Rectal smooth muscle tissue (tissue), 1 donor: Measurements from ENCODE around the gene GAS7.

Experiments
- H3K27ac ChIP-seq: one replicate; pipeline ENCODE4 v1.7.0; 2013; ENCODE audit warnings: low read depth, low read length, inconsistent platforms
- H3K27me3 ChIP-seq: one replicate; pipeline ENCODE4 v1.7.0; 2013; ENCODE audit warnings: low read length; ENCODE audit not compliant: control insufficient read depth, insufficient read depth
- H3K36me3 ChIP-seq: one replicate; pipeline ENCODE4 v1.7.0; 2013; ENCODE audit warnings: low read length; ENCODE audit not compliant: control insufficient read depth, insufficient read depth
- H3K4me1 ChIP-seq: one replicate; pipeline ENCODE4 v1.7.0; 2013; ENCODE audit warnings: low read length; ENCODE audit not compliant: control insufficient read depth, insufficient read depth
- H3K4me3 ChIP-seq: one replicate; pipeline ENCODE4 v1.7.0; 2013; ENCODE audit warnings: low read length
- H3K9ac ChIP-seq: one replicate; pipeline ENCODE4 v1.7.0; 2013; ENCODE audit warnings: low read length

The GAS7 gene

DNA sequence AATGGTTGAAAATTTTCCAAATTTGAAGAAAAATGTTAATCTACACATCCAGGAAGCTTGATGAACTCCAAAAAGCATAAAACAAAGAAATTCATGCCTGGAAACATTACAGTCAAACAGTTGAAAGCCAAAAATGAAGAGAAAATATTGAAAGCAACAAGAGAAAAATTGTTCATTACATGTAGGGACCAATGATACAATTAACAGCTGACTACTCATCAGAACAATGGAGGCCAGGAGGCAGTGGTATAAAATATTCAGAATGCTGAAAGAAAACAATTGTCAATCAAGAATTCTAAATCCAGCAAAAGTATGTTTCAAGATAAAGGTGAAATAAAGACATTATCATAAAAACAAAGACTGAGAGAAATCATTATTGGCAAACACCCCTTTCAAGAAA is 315.0 kb downstream of the GAS7 start:
- H3K27me3 ChIP-seq, result no peaks in the 10 kb centered on the region
- no peak overlapping the region for H3K9ac ChIP-seq
- no peaks in the 10 kb centered on the region for H3K4me1 ChIP-seq
- no peaks in the 10 kb centered on the region for H3K36me3 ChIP-seq
- no peak overlapping the region for H3K27ac ChIP-seq
- no peak overlapping the region for H3K4me3 ChIP-seq

GRCh38 chr17:9880582-9880999 is 317.8 kb downstream of the GAS7 start:
- H3K4me1 ChIP-seq, result no peaks in the 10 kb centered on the region
- H3K36me3 ChIP-seq, result no peaks in the 10 kb centered on the region
- no peak overlapping the region for H3K27ac ChIP-seq
- no peaks in the 10 kb centered on the region for H3K27me3 ChIP-seq
- no peak overlapping the region for H3K4me3 ChIP-seq
- no peak overlapping the region for H3K9ac ChIP-seq

- Histone ChIP-seq H3K4me1 (peaks cover 2% of the 10 kb centered on the region), H3K27ac (no peak overlapping the region), H3K27me3 (no peaks in the 10 kb centered on the region), H3K36me3 (no peaks in the 10 kb centered on the region), H3K4me3 (no peak overlapping the region), H3K9ac (no peak overlapping the region)
These were observed 319.4 kb downstream of the GAS7 start for GRCh38 chr17:9878786-9879525.

- Histone ChIP-seq H3K27ac (no peak overlapping the region), H3K36me3 (no peaks in the 10 kb centered on the region), H3K9ac (no peak overlapping the region), H3K27me3 (no peaks in the 10 kb centered on the region), H3K4me3 (no peak overlapping the region), H3K4me1 (peaks cover 2% of the 10 kb centered on the region)
These were observed 320.1 kb downstream of the GAS7 start for GRCh38 chr17:9878356-9878755.

- Histone ChIP-seq H3K9ac (no peak overlapping the region), H3K4me1 (peaks cover 2% of the 10 kb centered on the region), H3K4me3 (no peak overlapping the region), H3K27me3 (no peaks in the 10 kb centered on the region), H3K36me3 (no peaks in the 10 kb centered on the region), H3K27ac (no peak overlapping the region)
These were observed 323.0 kb downstream of the GAS7 start for GRCh38 chr17:9875441-9875840.

DNA sequence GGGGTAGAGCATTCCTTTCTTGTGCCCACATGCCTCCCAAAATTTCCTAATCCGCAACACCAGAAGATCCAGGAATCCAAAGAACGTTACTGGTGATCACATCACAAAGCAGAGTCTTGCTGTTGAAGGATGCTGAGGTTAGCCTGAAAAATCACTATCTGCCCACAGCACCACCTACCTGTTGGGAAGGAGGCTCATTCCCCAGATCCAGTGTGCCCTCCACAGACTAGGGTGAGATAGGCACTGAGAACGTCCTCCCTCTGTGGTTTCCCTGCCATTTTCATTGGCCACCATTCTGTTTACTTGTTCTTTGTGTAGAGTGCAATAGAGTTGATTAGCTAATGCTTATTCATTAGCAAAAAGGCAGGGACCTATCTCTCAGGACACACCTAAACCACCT is 323.7 kb downstream of the GAS7 start:
- Histone ChIP-seq H3K4me3 (no peak overlapping the region), H3K4me1 (peaks cover 2% of the 10 kb centered on the region), H3K27ac (no peak overlapping the region), H3K9ac (no peak overlapping the region), H3K36me3 (no peaks in the 10 kb centered on the region), H3K27me3 (no peaks in the 10 kb centered on the region)

DNA sequence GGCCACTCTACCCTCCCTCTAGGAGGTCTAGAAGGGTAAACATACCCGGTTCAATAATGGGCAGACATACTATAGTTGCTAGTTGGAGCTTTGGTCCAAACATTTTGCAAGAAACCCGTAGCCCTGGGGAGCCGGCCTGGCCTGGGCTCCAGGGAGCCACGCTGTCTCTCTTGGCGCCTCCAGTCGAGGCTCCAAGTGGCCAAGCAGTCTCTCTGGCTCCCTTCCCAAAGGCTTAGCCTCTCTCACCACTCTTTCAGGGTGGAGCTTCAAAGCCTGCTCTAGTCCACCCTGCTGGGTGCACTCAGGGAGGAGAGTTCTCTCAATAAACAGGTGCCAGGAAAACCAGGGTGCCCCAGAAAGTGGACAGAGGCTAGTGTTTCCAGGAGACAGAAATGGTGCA is 325.6 kb downstream of the GAS7 start:
- no peaks in the 10 kb centered on the region for H3K27me3 ChIP-seq
- H3K4me1 ChIP-seq, result peaks cover 2% of the 10 kb centered on the region
- no peaks in the 10 kb centered on the region for H3K36me3 ChIP-seq
- no peak overlapping the region for H3K9ac ChIP-seq
- H3K4me3 ChIP-seq, result no peak overlapping the region
- no peak overlapping the region for H3K27ac ChIP-seq

- no peak overlapping the region for H3K27ac ChIP-seq
- no peaks in the 10 kb centered on the region for H3K36me3 ChIP-seq
These were observed 329.9 kb downstream of the GAS7 start for GRCh38 chr17:9868552-9868951.

DNA sequence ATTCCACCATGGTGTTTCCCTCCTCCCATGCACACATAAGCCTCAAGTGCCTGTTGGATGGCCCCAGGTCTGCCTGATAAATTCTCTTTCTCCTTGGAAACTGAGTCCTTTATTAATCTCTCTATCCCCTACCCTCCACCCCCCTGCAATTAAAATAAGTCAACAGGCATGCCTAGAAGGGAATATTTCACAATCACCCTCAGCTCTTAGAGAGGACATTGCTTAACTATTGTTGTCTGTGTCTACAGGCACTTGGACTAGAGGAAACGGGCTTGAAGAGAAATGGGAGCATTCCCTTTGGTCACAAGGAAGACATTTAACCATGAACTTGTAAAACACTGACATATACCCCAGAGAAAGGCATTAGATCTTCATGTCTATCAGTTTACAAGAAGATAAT is 332.8 kb downstream of the GAS7 start:
- Histone ChIP-seq H3K9ac (no peak overlapping the region), H3K27me3 (no peaks in the 10 kb centered on the region), H3K4me1 (no peaks in the 10 kb centered on the region), H3K36me3 (no peaks in the 10 kb centered on the region), H3K27ac (no peak overlapping the region), H3K4me3 (no peak overlapping the region)

More at GRCh38 chr17:9868552-9868951, 329.9 kb downstream of the GAS7 start:
- H3K4me3 ChIP-seq, result no peak overlapping the region
- H3K27me3 ChIP-seq, result no peaks in the 10 kb centered on the region
- H3K9ac ChIP-seq, result no peak overlapping the region
- no peaks in the 10 kb centered on the region for H3K4me1 ChIP-seq

- Histone ChIP-seq H3K27me3 (no peaks in the 10 kb centered on the region), H3K9ac (no peak overlapping the region), H3K36me3 (no peaks in the 10 kb centered on the region), H3K4me1 (no peaks in the 10 kb centered on the region), H3K4me3 (no peak overlapping the region), H3K27ac (no peak overlapping the region)
These were observed 335.5 kb downstream of the GAS7 start for GRCh38 chr17:9862949-9863348.

DNA sequence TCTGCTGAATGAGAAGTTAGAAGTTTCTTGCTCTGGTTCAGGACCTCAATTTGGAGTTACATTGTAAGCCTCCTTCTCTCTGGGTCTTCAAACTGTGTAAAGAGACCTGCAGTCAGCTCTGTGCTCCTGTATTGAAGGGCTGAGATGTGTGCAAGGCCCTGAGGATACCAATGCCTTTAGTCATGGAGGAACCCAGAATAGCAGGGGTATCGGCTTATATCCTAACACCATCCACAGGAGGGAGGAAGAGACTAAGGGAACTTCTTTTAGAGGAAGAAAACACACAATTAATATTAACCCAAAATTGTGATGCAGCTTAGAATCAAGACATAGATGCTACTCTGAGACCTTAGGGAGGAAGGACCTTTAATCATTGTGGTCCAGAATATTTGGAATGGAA is 336.2 kb downstream of the GAS7 start:
- Histone ChIP-seq H3K27me3 (no peaks in the 10 kb centered on the region), H3K4me3 (no peak overlapping the region), H3K36me3 (no peaks in the 10 kb centered on the region), H3K4me1 (no peaks in the 10 kb centered on the region), H3K9ac (no peak overlapping the region), H3K27ac (no peak overlapping the region)

- no peak overlapping the region for H3K27ac ChIP-seq
- H3K4me3 ChIP-seq, result no peak overlapping the region
- no peaks in the 10 kb centered on the region for H3K36me3 ChIP-seq
- no peak overlapping the region for H3K9ac ChIP-seq
- no peaks in the 10 kb centered on the region for H3K4me1 ChIP-seq
- no peaks in the 10 kb centered on the region for H3K27me3 ChIP-seq
These were observed 337.6 kb downstream of the GAS7 start for GRCh38 chr17:9860851-9861250.
